ENCODE measurements around the gene SLC35F4. TPM values are rescaled to one million over a fixed set of nuclear protein-coding genes. Genes with fewer than 3 reads are reported as not detected.

SLC35F4 gene
- total and polyA plus RNA-seq, 10 of the 15 experiments (the other 5 are each of a cell fraction or from before 2014, with no cell fraction given) = 0.06 to 0.30 TPM; not detected in 8

- no peak for TF ChIP-seq ZBTB4 (CRISPR knock-in tag; IDR thresholded peaks at IDR 0.05)
Observed at GRCh38 chr14:57699947-57700346, 165.9 kb downstream of the SLC35F4 start (continued).

GRCh38 chr14:57692671-57693070 is 173.2 kb downstream of the SLC35F4 start:
- Histone ChIP-seq H3K36me3 (ENCODE audit: control insufficient read depth in 2 of 2, insufficient read depth in 2 of 2, low read length in 1 of 2) (no peaks in the 10 kb centered on the region), H4K20me1 (ENCODE audit: control insufficient read depth, insufficient read depth) (no peaks in the 10 kb centered on the region), H3K4me3 (no peak overlapping the region), H3K27me3 (replicated peaks in 1 of 2; ENCODE audit: control insufficient read depth in 2 of 2, insufficient read depth in 2 of 2, low read length in 1 of 2) (no peaks in the 10 kb centered on the region), H3K4me2 (ENCODE audit: control insufficient read depth, insufficient read depth) (no peak overlapping the region), H2AFZ (ENCODE audit: control insufficient read depth, low read depth, low read length) (no peak overlapping the region), H3K9ac (ENCODE audit: control insufficient read depth, insufficient read depth, low read length) (no peak overlapping the region), H3K79me2 (ENCODE audit: control insufficient read depth, insufficient read depth, low read length) (no peaks in the 10 kb centered on the region), H3K27ac (ENCODE audit: control insufficient read depth, insufficient read depth) (no peak overlapping the region), H3K9me3 (replicated peaks; ENCODE audit: control insufficient read depth, insufficient read depth, low read length) (no peaks in the 10 kb centered on the region), H3K4me1 (ENCODE audit: control insufficient read depth, insufficient read depth, low read length) (no peaks in the 10 kb centered on the region)
- ATAC-seq (peak; percentile 61), FAIRE-seq (no peak), DNase-seq (ENCODE audit: low read depth, low spot score) (no peak)
- ChIA-PET POLR2A (no interaction called here), RAD21 (ENCODE audit: unreplicated experiment) (interaction anchor here (1.1 to 2.4 kb wide), 4 partner anchors 11 to 181 kb away, joined by 3 to 23 read pairs (median 4); no protein-coding TSS in a partner anchor), SMC1A (ENCODE audit: uncharacterized antibody, unreplicated experiment) (interaction anchor here (0.9 to 3.8 kb wide), 8 partner anchors 15 to 380 kb away, joined by 3 to 28 read pairs (median 4); no protein-coding TSS in a partner anchor), CTCF (interaction anchor here (0.5 to 5.3 kb wide), 23 partner anchors 8 to 639 kb away, joined by 3 to 66 read pairs (median 5); no protein-coding TSS in a partner anchor)
- intact Hi-C loops (cut with micrococcal nuclease; ENCODE audit: unreplicated experiment) (loop anchor here (1.0 to 10.0 kb wide), 3 partner anchors 158 to 380 kb away; no protein-coding TSS in a partner anchor), in situ Hi-C loops (cut with MboI) (no loop called here)
- no TSS peak for BruUV-seq (replicated peaks)
- peak; percentile 33 to 40 (median 35); a peak in 4 of 6 replicates for TF ChIP-seq CTCF (IDR thresholded peaks at IDR 0.05 in 2 of 3, conservative IDR thresholded peaks at IDR 0.05 in 1 of 3; ENCODE audit: control insufficient read depth in 2 of 3, extremely low read depth in 1 of 3, insufficient read depth in 1 of 3, low read depth in 3 of 3, low read length in 3 of 3)
- no peak for TF ChIP-seq PML (IDR thresholded peaks at IDR 0.05; ENCODE audit: low read length)
- no peak for TF ChIP-seq MEF2B (IDR thresholded peaks at IDR 0.05; ENCODE audit: partially characterized antibody, poor library complexity, severe bottlenecking)
- no peak for TF ChIP-seq NFYB (IDR thresholded peaks at IDR 0.05; ENCODE audit: insufficient read depth, low read depth, low read length)
- TF ChIP-seq RAD21 (IDR thresholded peaks at IDR 0.05; ENCODE audit: insufficient read depth, low read depth, low read length) = peak; percentile 56; the same call in 1 of the 2 replicates
- peak; percentile 41; the same call in 1 of the 2 replicates for TF ChIP-seq SMC3 (IDR thresholded peaks at IDR 0.05; ENCODE audit: borderline replicate concordance, low read length)
